ENCODE results near the gene UBR2.
"Not testable (repeated sequence)": the region's sequence is repeated elsewhere in the genome, so short reads cannot be mapped to it uniquely, and the experiment has no call there.

The UBR2 gene

GRCh38 chr6:42555477-42556457 lies 8.1 kb upstream of the UBR2 start:
- peak; percentile 21 for DNase-seq (ENCODE audit: low read depth)

- DNase-seq (ENCODE audit: low read depth), result no peak
Observed at GRCh38 chr6:42556462-42556861, 7.4 kb upstream of the UBR2 start.

GRCh38 chr6:42559276-42559675 lies 4.6 kb upstream of the UBR2 start:
- DNase-seq (ENCODE audit: low read depth), result not testable (repeated sequence)

GRCh38 chr6:42561986-42562385 lies 1.8 kb upstream of the UBR2 start:
- no peak for DNase-seq (ENCODE audit: low read depth)

- no peak for DNase-seq (ENCODE audit: low read depth)
Observed at GRCh38 chr6:42562788-42563405, 932 bp upstream of the UBR2 start.

GRCh38 chr6:42564506-42564825 lies 637 bp downstream of the UBR2 start:
- no peak for DNase-seq (ENCODE audit: low read depth)

- no peak for DNase-seq (ENCODE audit: low read depth)
Observed at GRCh38 chr6:42565823-42566613, 2.2 kb downstream of the UBR2 start.

GRCh38 chr6:42566614-42567208 lies 2.9 kb downstream of the UBR2 start:
- DNase-seq (ENCODE audit: low read depth), result no peak

- DNase-seq (ENCODE audit: low read depth), result not testable (repeated sequence)
Observed at GRCh38 chr6:42567237-42567636, 3.4 kb downstream of the UBR2 start.

GRCh38 chr6:42569102-42570028 lies 5.5 kb downstream of the UBR2 start:
- DNase-seq (ENCODE audit: low read depth), result peak; percentile 84

GRCh38 chr6:42571611-42572342 lies 7.9 kb downstream of the UBR2 start:
- no peak for DNase-seq (ENCODE audit: low read depth)

- no peak for DNase-seq (ENCODE audit: low read depth)
Observed at GRCh38 chr6:42572523-42572922, 8.7 kb downstream of the UBR2 start.

GRCh38 chr6:42576538-42576937 lies 12.7 kb downstream of the UBR2 start:
- DNase-seq (ENCODE audit: low read depth), result not testable (repeated sequence)

- DNase-seq (ENCODE audit: low read depth), result no peak
Observed at GRCh38 chr6:42598300-42598699, 34.5 kb downstream of the UBR2 start.

GRCh38 chr6:42599558-42599957 lies 35.7 kb downstream of the UBR2 start:
- DNase-seq (ENCODE audit: low read depth), result peak; percentile 65

- no peak for DNase-seq (ENCODE audit: low read depth)
Observed at GRCh38 chr6:42604150-42604549, 40.3 kb downstream of the UBR2 start.

GRCh38 chr6:42604699-42605098 lies 40.9 kb downstream of the UBR2 start:
- DNase-seq (ENCODE audit: low read depth), result not testable (repeated sequence)

GRCh38 chr6:42610416-42610815 lies 46.6 kb downstream of the UBR2 start:
- no peak for DNase-seq (ENCODE audit: low read depth)

- DNase-seq (ENCODE audit: low read depth), result no peak
Observed at GRCh38 chr6:42615518-42615917, 51.7 kb downstream of the UBR2 start.

- DNase-seq (ENCODE audit: low read depth), result peak; percentile 42
Observed at GRCh38 chr6:42616716-42617115, 52.9 kb downstream of the UBR2 start.
